RWPE1 (cell line): ENCODE measurements around the gene WDR81.
"Not testable (repeated sequence)": the region's sequence is repeated elsewhere in the genome, so short reads cannot be mapped to it uniquely, and the experiment has no call there.

Experiments
- CTCF ChIA-PET: fragments of 350-600 bp; sonication (Branson Sonifier 250); formaldehyde crosslinking; extraction: SDS; loops from one replicate; lab custom pipeline; 2021; lab: Yijun Ruan, JAX
- POLR2A ChIA-PET: fragments of 400-600 bp; formaldehyde crosslinking; extraction: SDS; loops from one replicate; lab custom pipeline; 2020; ENCODE audit warnings: antibody characterized with exemption; ENCODE audit not compliant: low non-redundant PET; lab: Yijun Ruan, JAX
- DNase-seq: peaks from one replicate; pipeline ENCODE4 v3.0.0; 2012; ENCODE audit warnings: low spot score
- H3K27ac ChIP-seq: fragments of 450-650 bp; 2 replicates; pipeline ENCODE4 v1.5.1; 2017
- CTCF ChIP-seq: fragments of 450-650 bp; conservative IDR thresholded peaks from 2 replicates; pipeline ENCODE4 v1.5.1; 2017; ENCODE audit warnings: low read depth, mild to moderate bottlenecking

The WDR81 gene

GRCh38 chr17:1707107-1707506, 17.4 kb upstream of the WDR81 start:
- ChIA-PET CTCF (no interaction called here), POLR2A (no interaction called here)
- no peak for DNase-seq
- TF ChIP-seq CTCF = no peak
- H3K27ac ChIP-seq = no peak overlapping the region

GRCh38 chr17:1708791-1709346, 15.6 kb upstream of the WDR81 start:
- H3K27ac ChIP-seq = peak overlapping the region; percentile 82
- POLR2A ChIA-PET = interaction anchor here (0.7 kb wide), 1 partner anchor 60 kb away, joined by 9 read pairs; no protein-coding TSS in a partner anchor
- CTCF ChIA-PET = interaction anchor here (0.7 kb wide), 1 partner anchor 20 kb away, joined by 4 read pairs; no protein-coding TSS in a partner anchor
- not testable (repeated sequence) for DNase-seq

GRCh38 chr17:1709403-1709951, 15.0 kb upstream of the WDR81 start:
- no peak for DNase-seq
- no peak for TF ChIP-seq CTCF
- H3K27ac ChIP-seq = peak overlapping the region; percentile 82
- ChIA-PET POLR2A (interaction anchor here (0.7 kb wide), 1 partner anchor 60 kb away, joined by 9 read pairs; no protein-coding TSS in a partner anchor), CTCF (interaction anchor here (0.7 kb wide), 1 partner anchor 19 kb away, joined by 4 read pairs; no protein-coding TSS in a partner anchor)

GRCh38 chr17:1709971-1710806, 14.3 kb upstream of the WDR81 start, which contains the start of gene TLCD2:
TLCD2 (minus strand) TSS chr17:1710377; CDS start chr17:1710242, 135 bp downstream.
- TF ChIP-seq CTCF = no peak
- CTCF ChIA-PET = interaction anchor here (0.6 kb wide), 1 partner anchor 45 kb away, joined by 3 read pairs; no protein-coding TSS in a partner anchor
- POLR2A ChIA-PET = no interaction called here
- peak within 1 kb of the TSS; percentile 82 for H3K27ac ChIP-seq
- peak; percentile 77 for DNase-seq

GRCh38 chr17:1710807-1711553, 13.5 kb upstream of the WDR81 start:
- POLR2A ChIA-PET = no interaction called here
- peak overlapping the region; percentile 82 for H3K27ac ChIP-seq
- TF ChIP-seq CTCF = no peak
- CTCF ChIA-PET = interaction anchor here (0.6 kb wide), 1 partner anchor 45 kb away, joined by 3 read pairs; no protein-coding TSS in a partner anchor
- no peak for DNase-seq

GRCh38 chr17:1711804-1712203, 12.7 kb upstream of the WDR81 start:
- POLR2A ChIA-PET = no interaction called here
- CTCF ChIA-PET = no interaction called here
- no peak for DNase-seq
- peak overlapping the region; percentile 99 for H3K27ac ChIP-seq
- no peak for TF ChIP-seq CTCF
